Activated CD4-positive, alpha-beta T cell treated with anti-CD3 and anti-CD28 coated beads, Interleukin-2, amount 50 U/mL, for 24 hours (primary cell): ENCODE measurements around the gene KCNQ4.

ENCODE experiments used
- DNase-seq, 2 donors: peaks; one replicate each; pipeline ENCODE4 v3.0.0-alpha.2; 2020; ENCODE audit warnings: low read depth in 1 of 2, low spot score in 1 of 2

Gene KCNQ4

DNA sequence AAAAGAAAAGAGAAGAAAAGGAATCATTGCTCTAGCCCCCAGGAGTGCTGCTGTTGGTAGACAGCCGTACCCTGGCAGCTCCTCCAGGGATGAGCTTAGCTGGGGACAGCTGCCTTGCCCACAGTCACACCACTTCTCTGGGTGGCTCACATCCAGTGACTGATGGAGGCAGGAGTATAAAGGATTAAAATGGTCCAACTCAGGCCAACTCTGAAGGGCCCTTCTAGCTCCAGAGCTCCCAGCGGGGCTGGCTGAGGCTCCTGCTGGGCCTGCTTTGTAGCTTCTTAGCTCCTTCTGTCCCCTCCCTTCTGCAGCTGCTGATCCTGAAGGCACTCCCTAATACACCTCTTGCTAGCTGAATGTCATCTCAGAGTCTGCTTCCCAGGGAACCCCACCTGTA lies 74.2 kb downstream of the KCNQ4 start:
- no peak for DNase-seq

DNA sequence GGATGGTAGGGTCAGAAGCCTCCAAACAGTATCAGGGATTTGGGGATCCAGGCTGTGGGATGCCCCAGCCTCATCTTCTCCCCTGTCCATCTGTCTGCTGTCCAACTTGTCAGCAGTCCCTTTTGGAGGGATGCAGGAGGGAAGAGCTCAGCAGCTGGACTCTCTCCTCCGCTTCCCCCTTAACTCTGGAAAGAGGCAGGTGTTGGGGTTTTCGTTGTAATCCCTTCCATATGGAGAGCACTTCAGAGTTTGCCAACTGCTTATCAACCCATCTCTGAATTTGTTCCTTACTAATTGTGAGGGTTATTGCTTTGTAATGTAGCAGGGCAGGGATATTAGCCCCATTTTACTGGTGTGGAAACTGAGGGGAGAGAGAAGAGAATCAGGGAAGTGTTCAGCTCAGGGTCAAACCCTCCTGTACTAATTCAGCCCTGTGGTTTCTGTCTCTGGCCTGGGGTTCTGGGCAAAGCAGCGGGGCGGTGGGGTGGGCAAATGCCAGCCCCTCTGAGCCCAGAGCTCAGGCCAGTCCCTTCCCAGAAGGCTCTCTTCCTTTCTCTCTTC lies 75.3 kb downstream of the KCNQ4 start:
- DNase-seq, result no peak

DNA sequence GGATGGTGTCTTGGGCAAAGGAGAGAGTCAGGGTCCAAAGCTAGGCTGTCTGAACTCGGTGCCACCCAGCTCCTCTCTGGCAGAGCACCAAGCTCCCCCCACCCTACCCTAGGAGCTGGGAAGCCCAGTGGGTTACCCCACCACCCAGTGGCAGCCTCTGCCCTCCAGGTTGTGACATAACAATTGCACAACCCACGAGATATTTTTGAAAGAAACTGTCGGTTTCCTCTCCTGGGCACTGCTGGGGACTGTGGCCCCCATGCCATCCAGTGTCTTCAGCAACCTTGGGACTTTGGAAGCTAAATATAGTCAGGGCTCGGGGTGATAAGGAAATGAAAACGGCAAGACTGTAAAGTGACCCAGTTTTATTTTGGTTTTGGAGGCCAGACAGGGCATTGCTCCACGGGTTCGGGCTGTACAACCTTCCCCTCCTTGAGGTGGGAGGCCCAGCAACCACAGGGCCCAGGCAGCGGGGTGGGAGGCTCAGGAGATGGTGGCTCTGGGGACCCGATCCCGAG lies 77.2 kb downstream of the KCNQ4 start:
- DNase-seq, result no peak

DNA sequence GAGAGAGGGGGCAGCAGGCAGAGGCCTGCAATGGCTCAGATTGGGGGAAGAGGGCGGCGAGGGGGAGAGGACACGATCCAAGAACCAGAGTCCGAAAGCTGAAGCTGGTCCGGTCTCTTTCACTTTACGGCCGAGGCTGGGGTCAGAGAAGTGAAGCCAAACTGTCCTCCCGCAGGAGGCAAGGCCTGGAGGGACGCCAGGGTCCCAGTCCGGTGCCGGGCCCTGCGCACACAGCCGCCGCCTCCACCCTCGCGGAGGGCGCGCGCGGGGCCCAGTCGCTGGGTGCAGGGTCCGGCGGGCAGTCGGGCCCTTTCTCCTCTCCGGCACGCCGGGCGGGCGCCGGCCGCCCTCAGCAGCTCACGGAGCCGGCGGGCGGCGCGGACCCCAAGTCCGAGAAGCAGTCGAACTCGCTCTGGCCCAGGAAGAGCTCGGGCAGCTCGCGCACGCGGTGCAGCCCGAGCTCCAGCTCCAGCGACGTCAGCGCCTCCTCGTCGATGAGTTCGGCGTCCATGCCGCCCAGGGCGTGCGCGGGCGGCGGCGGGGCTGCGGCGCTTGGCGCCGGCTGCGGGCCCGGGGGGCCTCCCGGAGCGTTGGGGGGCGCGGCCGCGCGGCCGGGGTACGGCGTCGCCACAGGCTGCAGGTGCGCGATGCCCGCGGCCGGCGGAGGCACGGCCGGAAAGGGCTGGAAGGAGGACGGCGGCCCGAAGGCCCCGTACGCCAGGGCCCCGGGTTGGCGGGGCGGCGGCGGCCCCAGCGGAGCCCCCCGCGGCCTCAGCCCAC lies 77.8 kb downstream of the KCNQ4 start:
- DNase-seq, result no peak

DNA sequence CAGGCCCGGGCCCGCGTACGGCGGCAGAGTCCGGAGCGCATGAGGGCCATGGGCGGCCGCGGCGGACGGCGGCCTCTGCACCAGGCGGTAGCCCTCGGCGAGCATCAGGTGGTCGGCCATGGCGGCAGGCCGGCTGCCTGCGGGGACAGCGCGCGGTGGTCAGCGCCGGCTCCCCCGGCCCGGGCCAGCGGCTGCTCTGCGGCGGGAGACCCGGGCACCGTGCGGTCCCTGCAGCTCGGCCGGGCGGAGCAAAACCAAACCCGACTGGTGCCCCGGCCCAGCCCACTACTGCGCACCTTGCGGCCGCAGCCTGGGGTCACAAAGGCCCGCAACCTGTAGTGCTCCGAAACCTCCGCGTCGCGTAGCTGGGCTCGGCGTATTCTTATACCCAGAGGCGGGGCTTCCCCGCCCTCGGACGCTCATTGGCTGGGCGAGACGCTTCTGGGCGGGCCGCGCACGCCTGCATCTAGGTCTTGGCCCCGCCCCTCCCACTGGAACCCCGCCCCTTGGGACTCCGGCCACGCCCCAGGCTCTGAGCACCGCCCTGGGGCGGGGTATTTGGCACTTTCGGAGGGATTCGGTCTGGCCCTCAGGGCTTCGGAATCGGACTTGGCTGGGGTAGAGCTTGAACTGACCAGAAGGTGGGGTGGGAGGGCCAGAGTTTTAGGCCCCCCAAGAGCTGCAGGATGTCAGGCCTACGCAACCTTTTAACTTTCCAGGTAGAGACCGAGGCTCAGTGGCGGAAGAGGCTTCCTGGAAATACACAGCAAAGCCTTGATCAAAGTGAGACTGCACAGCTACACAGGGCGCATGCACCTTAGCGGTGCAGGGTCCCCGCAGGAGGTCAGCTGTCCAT lies 78.6 kb downstream of the KCNQ4 start, which contains the start of gene CITED4:
Gene CITED4, minus strand, starts transcription at position 356 of the 856 bp plus-strand sequence. Its CDS starts 236 bp downstream, at position 120.
- peak; percentile 89 to 98 for DNase-seq

DNA sequence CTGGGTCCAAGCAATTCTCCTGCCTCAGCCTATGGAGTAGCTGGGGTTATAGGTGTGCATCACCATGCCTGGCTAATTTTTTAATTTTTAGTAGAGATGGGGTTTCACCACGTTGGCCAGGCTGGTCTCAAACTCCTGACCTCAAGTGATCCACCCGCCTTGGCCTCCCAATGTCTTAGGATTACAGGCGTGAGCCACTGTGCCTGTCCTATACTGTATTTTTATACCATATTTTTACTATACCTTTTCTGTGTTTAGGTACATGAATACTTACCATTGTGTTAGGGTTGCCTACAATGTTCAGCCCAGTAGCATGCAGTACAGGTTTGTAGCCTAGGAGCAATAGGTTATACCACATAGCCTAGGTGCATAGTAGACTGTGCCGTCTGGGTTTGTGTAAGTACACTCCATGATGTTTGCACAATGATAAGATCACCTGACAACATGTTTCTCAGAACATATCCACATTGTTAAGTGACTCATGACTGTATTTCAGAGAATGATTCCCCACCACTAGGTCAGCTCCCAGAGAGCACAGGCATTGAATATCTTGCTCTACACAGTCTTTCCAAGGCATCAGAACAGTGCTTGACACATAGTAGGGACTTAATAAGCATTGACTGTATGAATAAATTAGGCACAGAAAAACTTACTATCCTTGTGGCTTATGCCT lies 84.6 kb downstream of the KCNQ4 start:
- DNase-seq, result no peak

DNA sequence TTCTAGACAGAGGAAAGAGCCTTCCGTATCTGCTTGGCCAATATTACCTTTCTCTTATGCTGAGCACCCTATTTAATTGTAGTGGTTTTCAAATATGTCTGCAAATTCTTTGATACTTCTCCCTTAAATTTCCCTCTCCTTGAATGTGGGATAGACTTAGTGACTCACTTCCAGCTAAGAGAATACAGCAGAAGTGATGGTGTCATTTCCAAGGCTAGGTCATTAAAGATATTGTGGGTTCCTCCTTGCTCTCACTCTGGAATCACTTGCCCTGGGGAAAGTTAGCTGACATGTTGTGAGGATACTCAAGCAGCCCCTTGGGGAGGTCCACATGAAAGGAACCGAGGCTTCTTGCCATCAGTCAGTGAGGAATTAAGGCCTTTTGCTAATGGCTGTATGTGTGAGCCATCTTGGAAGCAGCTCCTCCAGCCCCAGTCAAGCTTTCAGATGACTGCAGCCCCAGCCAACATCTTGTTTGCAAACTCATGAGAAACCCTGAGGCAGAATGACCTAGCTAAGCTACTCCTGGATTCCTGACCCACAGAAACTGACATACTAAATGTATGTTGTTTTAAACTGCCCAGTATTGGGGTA lies 86.6 kb downstream of the KCNQ4 start:
- DNase-seq, result no peak

DNA sequence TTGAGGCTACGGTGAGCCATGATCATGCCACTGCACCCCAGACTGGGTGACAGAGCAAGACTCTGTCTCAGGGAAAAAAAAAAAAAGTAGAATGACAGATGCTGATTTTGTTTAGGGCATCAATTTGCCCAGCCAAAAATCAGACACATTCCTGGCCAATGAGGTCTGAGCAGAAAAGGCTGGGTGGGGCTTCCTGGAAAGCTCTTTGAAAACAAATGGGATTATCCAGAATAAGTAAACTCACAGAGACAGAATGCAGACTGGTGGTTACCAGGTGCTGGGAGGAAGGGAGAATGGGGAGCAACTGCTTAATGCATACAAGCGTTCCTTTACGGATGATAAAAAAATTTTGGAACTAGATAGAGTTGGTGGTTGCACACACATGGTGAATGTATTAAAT lies 88.7 kb downstream of the KCNQ4 start:
- no peak for DNase-seq

DNA sequence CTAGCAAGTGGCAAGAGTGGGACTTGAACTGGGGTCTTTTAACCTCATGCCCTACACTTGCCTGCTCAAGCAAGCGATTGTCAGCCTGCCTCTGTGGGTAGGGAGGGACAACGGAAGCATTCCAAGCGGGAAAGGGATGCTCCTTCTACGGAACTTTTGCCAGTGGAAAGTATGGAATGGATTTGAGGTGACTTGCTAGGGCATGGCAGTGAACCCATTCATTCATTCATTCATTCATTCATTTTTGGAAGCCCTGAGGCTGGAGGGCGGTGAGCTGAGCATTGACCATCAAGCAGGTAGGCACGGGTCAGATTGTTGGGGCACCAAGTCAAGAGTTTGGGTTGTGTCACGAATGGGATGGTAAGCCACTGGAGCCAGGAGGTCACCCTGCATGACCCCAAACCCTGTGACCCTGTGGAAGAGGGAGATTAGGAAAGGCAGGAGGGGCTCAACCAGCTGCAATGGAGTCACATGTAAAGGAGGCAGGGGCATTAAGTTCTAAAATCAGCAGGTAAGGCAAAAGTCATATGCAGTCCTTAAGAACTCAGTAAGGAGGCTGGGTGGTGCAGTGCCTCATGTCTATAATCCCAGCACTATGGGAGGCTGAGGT lies 90.4 kb downstream of the KCNQ4 start:
- no peak for DNase-seq

DNA sequence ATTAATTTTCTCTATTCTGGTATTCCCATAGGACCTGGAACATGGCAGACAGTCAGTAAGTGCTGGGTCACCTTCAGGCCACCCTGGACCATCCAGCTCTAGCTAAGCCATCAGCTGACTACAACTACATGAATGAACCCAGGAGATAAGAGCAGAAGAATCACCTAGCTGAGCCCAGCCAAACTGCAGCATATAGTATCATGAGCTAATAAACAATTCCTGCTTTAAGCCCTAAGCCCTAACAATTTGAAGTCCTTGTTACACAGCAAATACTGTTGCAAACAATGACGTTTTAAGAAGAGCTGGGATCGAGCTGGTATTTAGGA lies 92.8 kb downstream of the KCNQ4 start:
- DNase-seq, result no peak

DNA sequence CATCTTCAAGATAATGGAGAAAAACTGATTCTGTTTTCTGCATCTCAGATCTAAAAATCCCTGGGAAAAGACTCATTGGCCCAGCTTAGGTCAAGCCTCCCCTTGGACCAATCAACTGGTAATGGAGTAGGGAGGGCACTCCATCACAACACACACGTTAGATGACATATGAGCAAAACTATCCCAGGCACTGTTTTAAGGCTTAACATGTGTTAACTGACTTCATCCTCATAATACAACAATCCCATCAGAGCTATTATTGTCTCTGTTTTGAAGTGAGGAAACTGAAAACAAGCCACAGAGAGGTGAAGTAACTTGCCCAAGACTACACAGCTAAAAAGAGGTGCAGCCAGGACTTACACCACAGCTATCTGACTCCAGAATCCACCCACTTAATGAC lies 93.3 kb downstream of the KCNQ4 start:
- no peak for DNase-seq

DNA sequence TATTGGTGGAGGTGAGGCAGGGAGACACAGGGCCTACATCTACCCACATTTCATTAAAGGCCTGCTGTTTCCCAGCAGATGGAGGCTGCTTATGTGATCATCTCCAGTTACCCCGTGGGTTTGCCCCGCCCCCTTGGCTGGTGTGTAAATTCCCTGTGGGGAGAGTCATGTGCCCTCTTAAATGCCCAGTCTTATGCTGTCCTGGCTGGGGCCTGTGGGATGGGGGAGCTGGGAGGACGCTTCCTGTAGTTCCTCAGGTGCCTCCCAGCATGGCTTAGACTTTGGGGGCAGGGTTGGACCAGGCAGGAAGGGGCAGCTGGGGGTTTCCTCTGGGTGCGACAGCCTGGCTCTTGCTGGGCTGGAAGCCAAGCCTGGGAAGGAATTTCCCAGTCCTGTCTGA lies 94.1 kb downstream of the KCNQ4 start:
- DNase-seq, result no peak

DNA sequence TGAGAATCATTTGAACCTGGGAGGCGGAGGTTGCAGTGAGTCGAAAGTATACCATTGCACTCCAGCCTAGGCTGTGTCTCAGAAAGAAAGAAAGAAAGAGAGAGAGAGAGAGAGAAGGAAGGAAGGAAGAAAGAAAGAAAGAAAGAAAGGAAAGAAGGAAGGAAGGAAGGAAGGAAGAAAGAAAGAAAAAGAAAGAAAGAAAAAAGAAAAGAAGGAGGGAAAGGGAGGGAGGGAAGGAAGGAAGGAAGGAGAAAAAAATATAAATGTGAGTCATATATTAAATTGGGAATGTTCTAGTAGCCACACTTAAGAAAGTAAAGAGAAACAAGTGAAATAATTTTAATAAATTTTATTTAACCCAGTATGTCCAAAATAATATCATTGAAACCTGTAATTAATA lies 95.3 kb downstream of the KCNQ4 start:
- DNase-seq, result no peak

DNA sequence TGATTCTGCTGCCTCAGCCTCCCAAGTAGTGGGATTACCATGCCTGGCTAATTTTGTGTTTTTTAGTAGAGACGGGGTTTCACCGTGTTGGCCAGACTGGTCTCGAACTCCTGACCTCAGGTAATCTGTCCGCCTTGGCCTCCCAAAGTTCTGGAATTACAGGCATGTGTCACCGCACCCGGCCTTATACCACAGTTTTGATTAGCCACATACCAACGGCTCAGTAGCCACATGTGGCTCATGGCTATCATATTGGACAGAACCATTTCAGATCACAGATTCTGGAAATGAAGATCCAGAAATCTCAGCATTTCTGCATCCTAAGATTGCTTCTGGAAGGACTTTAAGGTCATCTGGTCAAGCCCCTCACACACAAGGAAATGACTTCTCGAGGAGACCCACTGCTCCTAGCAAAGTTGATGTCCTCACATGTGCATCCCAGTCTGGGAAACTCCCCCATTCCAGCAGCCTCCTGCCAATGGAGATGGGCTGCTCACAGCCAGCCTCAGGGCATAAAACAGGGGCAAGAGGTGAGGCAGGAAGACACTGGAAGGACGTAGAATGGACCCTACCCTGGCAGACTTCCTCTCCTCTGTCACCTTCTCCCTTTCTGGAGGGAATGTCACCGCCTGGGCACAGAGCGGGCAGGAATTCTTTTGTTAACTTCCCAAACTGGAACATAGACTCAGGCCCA lies 96.0 kb downstream of the KCNQ4 start:
- DNase-seq, result no peak

DNA sequence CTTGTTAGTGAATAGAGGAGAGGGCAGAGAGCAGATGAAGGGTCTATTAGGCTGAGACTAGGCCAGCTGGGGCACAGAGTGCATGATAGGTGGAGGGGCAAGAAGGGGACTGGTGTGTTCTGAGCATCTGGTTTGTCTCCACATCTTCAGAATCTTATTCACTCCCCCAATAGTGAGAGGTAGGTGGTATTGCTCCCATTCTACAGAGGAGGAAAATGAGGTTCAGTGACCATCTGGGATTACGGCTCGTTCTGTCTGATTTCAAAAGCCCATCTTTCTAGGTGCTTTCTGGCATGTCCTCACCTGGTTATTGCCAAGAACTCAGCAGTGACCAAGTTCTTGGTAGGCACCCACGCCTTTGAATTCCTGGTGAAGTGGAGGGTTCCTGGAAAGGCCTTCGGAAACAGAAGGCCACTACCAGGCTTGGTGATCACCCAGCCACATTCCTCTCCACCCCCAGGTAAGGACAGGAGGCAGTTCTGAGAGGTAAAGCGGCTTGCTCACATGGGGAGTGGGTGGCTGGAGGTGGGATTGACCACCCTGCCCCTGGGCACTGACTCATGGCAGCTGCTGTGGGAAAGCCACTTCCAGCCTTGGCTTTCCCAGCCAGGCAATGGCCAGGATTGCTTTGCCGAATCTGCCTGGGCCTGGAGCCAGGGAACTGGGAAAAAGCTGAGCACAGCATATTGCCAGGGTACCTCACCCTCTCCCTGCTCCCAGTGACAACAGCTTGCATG lies 97.4 kb downstream of the KCNQ4 start:
- no peak for DNase-seq

DNA sequence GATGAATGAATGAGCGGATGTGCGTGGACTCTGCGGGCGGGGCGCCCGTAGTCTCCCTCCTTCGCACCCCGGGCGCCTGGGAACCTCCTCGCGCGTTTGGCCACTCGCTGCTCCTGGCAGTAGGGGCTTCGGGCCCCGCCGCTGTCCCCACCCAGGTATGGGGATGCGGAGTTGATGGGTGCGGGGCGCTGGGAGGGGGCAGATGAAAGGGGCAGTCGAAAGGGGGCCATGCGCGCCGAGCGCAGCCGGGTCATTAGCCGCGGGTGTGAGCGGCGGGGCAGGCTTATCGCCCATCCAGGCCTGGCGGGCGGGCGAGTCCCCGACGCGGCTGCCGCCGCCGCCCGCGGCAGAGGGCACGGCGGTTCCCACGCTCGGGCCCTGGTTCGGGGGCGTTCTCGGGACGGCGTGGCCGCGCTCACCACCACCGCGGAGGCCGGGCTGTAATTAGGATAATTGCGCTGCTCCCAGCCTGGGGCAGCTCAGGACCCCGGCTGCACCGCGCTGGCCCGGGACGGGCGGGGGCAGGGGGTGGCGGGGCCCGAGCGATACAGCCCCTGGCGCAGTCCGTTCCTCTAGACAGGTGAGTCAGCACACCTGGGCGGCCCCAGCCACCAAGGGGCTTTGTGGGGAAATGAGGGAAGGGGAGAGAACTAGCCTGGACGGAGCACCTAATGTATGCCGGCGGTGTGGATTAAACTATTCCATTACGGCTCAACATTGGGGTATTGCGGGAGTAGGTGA lies 100.6 kb downstream of the KCNQ4 start:
- no peak for DNase-seq

DNA sequence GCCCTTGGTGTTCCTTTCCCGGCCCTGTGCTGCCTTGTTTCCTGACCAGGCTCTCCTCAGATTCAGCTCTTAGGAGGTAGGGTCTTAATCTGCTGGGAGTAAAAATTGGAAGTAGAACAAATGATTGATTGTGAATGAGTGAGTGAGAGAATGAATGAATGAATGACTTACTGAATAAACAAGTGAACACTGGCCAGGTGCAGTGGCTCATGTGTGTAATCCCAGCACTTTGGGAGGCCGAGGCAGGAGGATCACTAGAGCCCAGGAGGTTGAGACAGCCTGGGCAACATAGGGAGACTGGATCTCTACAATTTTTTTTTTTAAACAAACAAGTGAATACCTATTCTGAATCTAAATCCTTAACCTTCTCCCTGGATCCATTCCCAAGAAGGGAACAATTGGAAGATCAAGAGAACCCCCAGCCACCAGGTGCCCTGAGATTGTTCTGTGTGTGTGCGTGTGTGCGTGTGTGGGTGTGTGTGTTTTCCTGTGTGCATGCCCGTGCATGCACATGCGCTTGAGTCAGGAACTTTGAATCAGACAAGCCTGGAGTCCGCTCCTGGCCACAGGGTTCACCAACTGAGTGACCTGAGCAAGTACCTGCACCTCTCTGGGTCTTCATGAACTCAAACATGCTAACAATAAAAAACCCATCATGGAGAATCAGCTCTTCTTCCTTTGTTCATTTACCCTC lies 102.9 kb downstream of the KCNQ4 start:
- DNase-seq, result no peak

DNA sequence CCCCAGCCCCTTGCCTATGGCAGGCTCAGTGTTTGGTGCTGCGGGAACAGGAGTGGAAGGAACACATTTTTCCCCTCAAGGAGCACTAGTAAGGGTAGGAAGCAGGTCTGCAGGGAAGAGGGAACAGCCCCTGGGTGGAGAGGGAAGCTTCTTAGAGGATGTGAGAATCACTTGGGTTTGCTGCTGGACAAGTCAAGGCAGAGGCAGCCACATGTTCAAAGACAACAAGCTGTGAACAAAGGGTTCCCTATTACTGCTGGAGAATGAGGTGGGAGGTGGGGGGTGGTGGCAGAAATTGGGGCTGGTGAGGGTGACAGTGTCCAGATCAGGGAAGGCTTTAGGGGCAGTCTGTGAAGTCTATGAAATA lies 103.4 kb downstream of the KCNQ4 start:
- no peak for DNase-seq
